H1 (cell line): ENCODE results near the gene RNF135. TPM values are rescaled to one million over a fixed set of nuclear protein-coding genes. Genes with fewer than 3 reads are reported as not detected.

ENCODE experiments used
- CTCF ChIA-PET: fragments of 300-600 bp; sonication (Branson Sonifier 250); formaldehyde crosslinking; loops from one replicate; lab custom pipeline; 2021; ENCODE audit not compliant: partially characterized antibody; lab: Charles Lee
- POLR2A ChIA-PET: fragments of 300-600 bp; sonication (Branson Sonifier 250); formaldehyde crosslinking; loops from one replicate; lab custom pipeline; 2021; ENCODE audit warnings: inconsistent platforms; ENCODE audit not compliant: partially characterized antibody; lab: Charles Lee
- DNase-seq, 2 experiments: peaks; one replicate each; pipeline versions ENCODE4 v3.0.0 to v3.0.0-alpha.2; 2010 to 2022; ENCODE audit warnings: low spot score in 2 of 2, low read depth in 1 of 2, mixed read lengths in 1 of 2
- FAIRE-seq: peaks from 2 replicates; lab custom pipeline; 2011; peaks lifted over from hg19 to GRCh38; lab: Jason Lieb, UNC
- H2AFZ ChIP-seq: 2 replicates; pipeline ENCODE4 v1.8.1; 2012; ENCODE audit warnings: low read length, inconsistent platforms
- H2AK5ac ChIP-seq: 2 replicates; pipeline ENCODE4 v1.6.1; 2013; ENCODE audit warnings: low read depth, low read length
- H2BK120ac ChIP-seq: replicated peaks from 2 replicates; pipeline ENCODE3; 2013; ENCODE audit warnings: low read depth, low read length, inconsistent platforms
- H2BK12ac ChIP-seq: 2 replicates; pipeline ENCODE4 v1.6.1; 2013; ENCODE audit warnings: low read depth, low read length
- H2BK15ac ChIP-seq: 2 replicates; pipeline ENCODE4 v1.6.1; 2013; ENCODE audit warnings: low read length
- H2BK20ac ChIP-seq: 2 replicates; pipeline ENCODE4 v1.6.1; 2013; ENCODE audit warnings: low read length
- H2BK5ac ChIP-seq: 2 replicates; pipeline ENCODE4 v1.6.1; 2013; ENCODE audit warnings: low read depth, low read length
- H3K14ac ChIP-seq: 2 replicates; pipeline ENCODE4 v1.6.1; 2013; ENCODE audit warnings: inconsistent platforms; ENCODE audit not compliant: insufficient read length
- H3K18ac ChIP-seq: 2 replicates; pipeline ENCODE4 v1.6.1; 2013; ENCODE audit warnings: low read length; ENCODE audit errors: extremely low read depth
- H3K23ac ChIP-seq: 2 replicates; pipeline ENCODE4 v1.6.1; 2013; ENCODE audit warnings: inconsistent platforms; ENCODE audit not compliant: insufficient read length
- H3K23me2 ChIP-seq: 2 replicates; pipeline ENCODE4 v1.6.1; 2013; ENCODE audit warnings: low read depth, low read length
- H3K27ac ChIP-seq: 2 replicates; pipeline ENCODE4 v1.6.1; 2011; ENCODE audit warnings: low read depth, low read length, inconsistent platforms
- H3K27me3 ChIP-seq, 4 experiments: replicated peaks in 1 of 4; 1 replicate in 1 of 4; 2 replicates in 3 of 4; pipeline versions ENCODE4 v1.6.1 to v1.8.1; 2011 to 2013; ENCODE audit warnings: low read length in 3 of 4, mild to moderate bottlenecking in 3 of 4, inconsistent platforms in 2 of 4, mixed read lengths in 2 of 4, moderate library complexity in 1 of 4; ENCODE audit not compliant: control insufficient read depth in 3 of 4, insufficient read depth in 3 of 4; ENCODE audit errors: extremely low read depth in 1 of 4
- H3K36me3 ChIP-seq, 4 experiments: 2 replicates each; pipeline versions ENCODE4 v1.6.1 to v1.8.1; 2011 to 2013; ENCODE audit warnings: mild to moderate bottlenecking in 4 of 4, low read length in 3 of 4, moderate library complexity in 2 of 4, control low read depth in 1 of 4, inconsistent platforms in 1 of 4; ENCODE audit not compliant: insufficient read depth in 4 of 4, control insufficient read depth in 2 of 4
- H3K4ac ChIP-seq: replicated peaks from 2 replicates; pipeline ENCODE3; 2013; ENCODE audit warnings: low read length, low read depth, mixed read lengths, inconsistent platforms; ENCODE audit not compliant: insufficient read length
- H3K4me1 ChIP-seq, 4 experiments: replicated peaks in 1 of 4; 1 replicate in 1 of 4; 2 replicates in 3 of 4; pipeline versions ENCODE4 v1.6.1 to v1.8.1; 2011 to 2013; ENCODE audit warnings: low read length in 3 of 4, inconsistent platforms in 2 of 4, mixed read lengths in 1 of 4; ENCODE audit not compliant: insufficient read depth in 4 of 4, control insufficient read depth in 3 of 4
- H3K4me2 ChIP-seq, 2 experiments: 2 replicates each; pipeline versions ENCODE4 v1.6.1 to v1.8.1; 2011 to 2013; ENCODE audit warnings: low read depth in 2 of 2, low read length in 2 of 2, control low read depth in 1 of 2, inconsistent platforms in 1 of 2, mild to moderate bottlenecking in 1 of 2; ENCODE audit not compliant: insufficient read depth in 1 of 2
- H3K4me3 ChIP-seq, 4 experiments: fragments of 200-600, 300-600 bp in 1 of 4; sonication (generic), shearing (Covaris generic), sonication (Bioruptor Twin) in 1 of 4; 2 replicates each; pipeline versions ENCODE4 v1.5.1 to v1.8.1; 2011 to 2016; ENCODE audit warnings: low read length in 4 of 4, low read depth in 3 of 4, control low read depth in 2 of 4, inconsistent platforms in 2 of 4, mild to moderate bottlenecking in 2 of 4, mixed read lengths in 1 of 4, moderate library complexity in 1 of 4; ENCODE audit not compliant: insufficient read depth in 2 of 4; ENCODE audit errors: extremely low read depth in 1 of 4
- H3K56ac ChIP-seq: replicated peaks from 2 replicates; pipeline ENCODE3; 2013; ENCODE audit warnings: low read depth, mild to moderate bottlenecking, mixed read lengths, low read length, inconsistent platforms; ENCODE audit not compliant: insufficient read length
- H3K79me1 ChIP-seq: 2 replicates; pipeline ENCODE4 v1.6.1; 2013; ENCODE audit warnings: low read depth, low read length, control low read depth
- H3K79me2 ChIP-seq, 2 experiments: 2 replicates each; pipeline versions ENCODE4 v1.6.1 to v1.8.1; 2012 to 2013; ENCODE audit warnings: low read length in 2 of 2, mild to moderate bottlenecking in 2 of 2, inconsistent platforms in 1 of 2; ENCODE audit not compliant: insufficient read depth in 2 of 2, control insufficient read depth in 1 of 2
- H3K9ac ChIP-seq, 4 experiments: replicated peaks in 1 of 4; 1 replicate in 1 of 4; 2 replicates in 3 of 4; pipeline versions ENCODE4 v1.6.1 to v1.8.1; 2011 to 2013; ENCODE audit warnings: low read depth in 3 of 4, low read length in 3 of 4, control low read depth in 2 of 4, mild to moderate bottlenecking in 2 of 4, moderate library complexity in 2 of 4, inconsistent platforms in 1 of 4; ENCODE audit errors: extremely low read depth in 1 of 4
- H3K9me3 ChIP-seq, 2 experiments: 2 replicates each; pipeline versions ENCODE4 v1.6.1 to v1.8.1; 2012 to 2013; ENCODE audit warnings: mild to moderate bottlenecking in 2 of 2, moderate library complexity in 2 of 2, control low read depth in 1 of 2, inconsistent platforms in 1 of 2, low read depth in 1 of 2, low read length in 1 of 2, mixed read lengths in 1 of 2; ENCODE audit not compliant: insufficient read depth in 2 of 2
- H4K20me1 ChIP-seq, 2 experiments: replicated peaks in 1 of 2; 2 replicates each; pipeline versions ENCODE3 to v1.8.1; 2011 to 2013; ENCODE audit warnings: inconsistent platforms in 2 of 2, low read length in 2 of 2, mild to moderate bottlenecking in 1 of 2; ENCODE audit not compliant: insufficient read depth in 2 of 2, control insufficient read depth in 1 of 2
- H4K5ac ChIP-seq: 2 replicates; pipeline ENCODE4 v1.6.1; 2013; ENCODE audit warnings: low read length, low read depth, mixed read lengths, inconsistent platforms; ENCODE audit not compliant: insufficient read length
- H4K8ac ChIP-seq: 2 replicates; pipeline ENCODE4 v1.8.0; 2013; ENCODE audit warnings: mild to moderate bottlenecking, moderate library complexity, low read length, inconsistent platforms; ENCODE audit not compliant: insufficient read depth; ENCODE audit errors: extremely low read depth
- H4K91ac ChIP-seq: replicated peaks from 2 replicates; pipeline ENCODE3; 2013; ENCODE audit warnings: low read length, mixed read lengths, inconsistent platforms; ENCODE audit not compliant: insufficient read length
- CBX5 ChIP-seq: fragments of 300-800, 300-1000 bp; sonication (generic); IDR thresholded peaks from 2 replicates; pipeline ENCODE4 v1.7.1; 2016; ENCODE audit warnings: antibody characterized with exemption, low read length, low read depth
- FOSL1 ChIP-seq: IDR thresholded peaks from 2 replicates; pipeline ENCODE4 v1.6.1; 2011; ENCODE audit warnings: mild to moderate bottlenecking, low read depth, low read length, moderate library complexity; ENCODE audit not compliant: insufficient read depth
- RAD21 ChIP-seq, 2 experiments: IDR thresholded peaks in 1 of 2; conservative IDR thresholded peaks in 1 of 2; 2 replicates each; pipeline ENCODE4 v1.6.1; 2011; ENCODE audit warnings: low read depth in 2 of 2, low read length in 2 of 2, improper control_type of control experiment in 1 of 2, inconsistent platforms in 1 of 2, mild to moderate bottlenecking in 1 of 2, moderate library complexity in 1 of 2
- SAP30 ChIP-seq: fragments of 300-600 bp; sonication (generic); IDR thresholded peaks from 2 replicates; pipeline ENCODE4 v1.7.1; 2012; ENCODE audit warnings: low read length, moderate library complexity, mild to moderate bottlenecking, inconsistent platforms; ENCODE audit not compliant: insufficient read depth, insufficient replicate concordance
- TCF12 ChIP-seq: IDR thresholded peaks from 2 replicates; pipeline ENCODE4 v1.6.1; 2011; ENCODE audit warnings: low read depth, mild to moderate bottlenecking, low read length
- WGBS, 2 experiments: shearing (Covaris generic) in 1 of 2; methylation state at CpG; one replicate each; pipeline versions ENCODE4 v1.1.6 to v1.1.7; 2013 to 2015; ENCODE audit warnings: low lambda C conversion rate in 2 of 2, mixed read lengths in 2 of 2, inconsistent platforms in 1 of 2, low coverage in 1 of 2, missing lambda C conversion rate in 1 of 2; ENCODE audit not compliant: insufficient replicate concordance in 2 of 2, insufficient coverage in 1 of 2, insufficient read length in 1 of 2; ENCODE audit errors: extremely low coverage in 1 of 2, missing lambda C conversion rate in 1 of 2; 5-methylcytosine and 5-hydroxymethylcytosine counted together
- polyA plus RNA-seq, 7 experiments: library from polyadenylated mRNA; depleted of rRNA in 3 of 7; stranded (reverse) in 5 of 7; unstranded in 2 of 7; fragments of >200 nt in 5 of 7; fragments of 200-250 nt in 2 of 7; gene quantifications; 1 replicate in 5 of 7; 2 replicates in 1 of 7; 4 replicates in 1 of 7; pipeline versions ENCODE4 v1.2.1 to v1.2.3, GENCODE V29; 2011 to 2013; ENCODE audit warnings: missing spikeins in 2 of 7, mixed read lengths in 2 of 7
- total RNA-seq: library from RNA; stranded (reverse); fragmentation: NEBNext Ultra II Directional; extraction: Animal tissue kit (Norgen Biotek cat#: 25700); gene quantifications from 2 replicates; pipeline ENCODE4 v1.2.1, GENCODE V29; 2021

Gene RNF135
- total and polyA plus RNA-seq, 2 of the 8 experiments (the other 6 are each of a cell fraction or from before 2014, with no cell fraction given): 8.8 to 9.0 TPM

- CTCF ChIA-PET: interaction anchor here (0.6 kb wide), 1 partner anchor 10 kb away, joined by 4 read pairs; no protein-coding TSS in a partner anchor
- no peak overlapping the region for H4K91ac ChIP-seq
- FAIRE-seq: no peak
- TF ChIP-seq RAD21 (IDR thresholded peaks at IDR 0.05 in 1 of 2, conservative IDR thresholded peaks at IDR 0.05 in 1 of 2; ENCODE audit: low read depth in 2 of 2, low read length in 2 of 2) (no peak), TCF12 (no peak), FOSL1 (no peak), SAP30 (no peak), CBX5 (no peak)
These were observed 20.6 kb upstream of the RNF135 start for GRCh38 chr17:30950189-30950588.

More at GRCh38 chr17:30950189-30950588, 20.6 kb upstream of the RNF135 start:
- Histone ChIP-seq H3K36me3 (no peaks in the 10 kb centered on the region), H3K9me3 (no peaks in the 10 kb centered on the region), H3K4me2 (no peak overlapping the region), H3K79me1 (no peaks in the 10 kb centered on the region), H3K4me3 (no peak overlapping the region), H4K8ac (no peak overlapping the region), H2BK12ac (no peak overlapping the region), H2BK20ac (no peak overlapping the region), H2AFZ (no peak overlapping the region), H2AK5ac (no peak overlapping the region), H3K79me2 (no peaks in the 10 kb centered on the region), H3K4ac (no peak overlapping the region), H4K20me1 (no peaks in the 10 kb centered on the region), H2BK5ac (no peak overlapping the region), H3K27ac (no peak overlapping the region), H3K23ac (no peak overlapping the region), H4K5ac (no peak overlapping the region), H3K14ac (no peak overlapping the region), H3K27me3 (no peaks in the 10 kb centered on the region), H3K23me2 (no peaks in the 10 kb centered on the region), H3K18ac (no peak overlapping the region), H2BK120ac (no peak overlapping the region), H3K56ac (no peak overlapping the region), H3K9ac (no peak overlapping the region), H3K4me1 (no peaks in the 10 kb centered on the region), H2BK15ac (no peak overlapping the region)
- POLR2A ChIA-PET: no interaction called here
- DNase-seq: no peak
- 86% methylated on average over 5 of the region's 5 CpGs; no CpG with 5 or more reads in 1 of the 2 experiments for WGBS, 2 experiments
